ENCODE measurements around the gene GLRA3. TPM values are rescaled to one million over a fixed set of nuclear protein-coding genes. Genes with fewer than 3 reads are reported as not detected.

The GLRA3 gene
- total and polyA plus RNA-seq, 2 of the 8 experiments (the other 6 are each of a cell fraction or from before 2014, with no cell fraction given) = 0.02 TPM; not detected in 1

- no peak overlapping the region for H2BK15ac ChIP-seq (ENCODE audit: low read length)
- no peak overlapping the region for H4K8ac ChIP-seq (ENCODE audit: extremely low read depth, insufficient read depth, low read length)
- no peaks in the 10 kb centered on the region for H4K20me1 ChIP-seq (replicated peaks in 1 of 2; ENCODE audit: control insufficient read depth in 1 of 2, insufficient read depth in 2 of 2, low read length in 2 of 2)
- DNase-seq (ENCODE audit: low read depth in 1 of 2, low spot score in 2 of 2) (no peak), FAIRE-seq (no peak)
- 95% methylated on average over 2 of the region's 2 CpGs; no CpG with 5 or more reads in 1 of the 2 experiments for WGBS, 2 experiments (ENCODE audit: extremely low coverage in 1 of 2, insufficient coverage in 1 of 2, insufficient read length in 1 of 2, insufficient replicate concordance in 2 of 2, low coverage in 1 of 2, low lambda C conversion rate in 2 of 2, missing lambda C conversion rate in 1 of 2)
- H3K23ac ChIP-seq (ENCODE audit: insufficient read length) = no peak overlapping the region
- H3K79me2 ChIP-seq (ENCODE audit: control insufficient read depth in 1 of 2, insufficient read depth in 2 of 2, low read length in 2 of 2) = no peaks in the 10 kb centered on the region
- H3K36me3 ChIP-seq (ENCODE audit: control insufficient read depth in 2 of 4, insufficient read depth in 4 of 4, low read length in 3 of 4) = no peaks in the 10 kb centered on the region
- no peak overlapping the region for H3K18ac ChIP-seq (ENCODE audit: extremely low read depth, low read length)
- no peak overlapping the region for H4K91ac ChIP-seq (replicated peaks; ENCODE audit: insufficient read length, low read length)
- H2BK12ac ChIP-seq (ENCODE audit: low read depth, low read length) = no peak overlapping the region
- no peak overlapping the region for H2BK120ac ChIP-seq (replicated peaks; ENCODE audit: low read depth, low read length)
- no peak overlapping the region for H3K4ac ChIP-seq (replicated peaks; ENCODE audit: insufficient read length, low read depth, low read length)
- H4K5ac ChIP-seq (ENCODE audit: insufficient read length, low read depth, low read length) = no peak overlapping the region
- no peaks in the 10 kb centered on the region for H3K9me3 ChIP-seq (ENCODE audit: insufficient read depth in 2 of 2, low read depth in 1 of 2, low read length in 1 of 2)
- H3K79me1 ChIP-seq (ENCODE audit: low read depth, low read length) = no peaks in the 10 kb centered on the region
- no peaks in the 10 kb centered on the region for H3K23me2 ChIP-seq (ENCODE audit: low read depth, low read length)
- H3K27me3 ChIP-seq (replicated peaks in 1 of 4; ENCODE audit: control insufficient read depth in 3 of 4, extremely low read depth in 1 of 4, insufficient read depth in 3 of 4, low read length in 3 of 4) = no peaks in the 10 kb centered on the region
- H3K14ac ChIP-seq (ENCODE audit: insufficient read length) = no peak overlapping the region
- no peak overlapping the region for H2AFZ ChIP-seq (ENCODE audit: low read length)
- H3K56ac ChIP-seq (replicated peaks; ENCODE audit: insufficient read length, low read depth, low read length) = no peak overlapping the region
- H3K4me3 ChIP-seq (ENCODE audit: extremely low read depth in 1 of 4, insufficient read depth in 2 of 4, low read depth in 3 of 4, low read length in 4 of 4) = no peak overlapping the region
- H3K27ac ChIP-seq (ENCODE audit: low read depth, low read length) = no peak overlapping the region
- no peaks in the 10 kb centered on the region for H3K4me1 ChIP-seq (replicated peaks in 1 of 4; ENCODE audit: control insufficient read depth in 3 of 4, insufficient read depth in 4 of 4, low read length in 3 of 4)
- ChIA-PET POLR2A (ENCODE audit: partially characterized antibody) (no interaction called here), CTCF (ENCODE audit: partially characterized antibody) (no interaction called here)
- no peak overlapping the region for H2BK20ac ChIP-seq (ENCODE audit: low read length)
- H3K9ac ChIP-seq (replicated peaks in 1 of 4; ENCODE audit: extremely low read depth in 1 of 4, low read depth in 3 of 4, low read length in 3 of 4) = no peak overlapping the region
- no peak overlapping the region for H2AK5ac ChIP-seq (ENCODE audit: low read depth, low read length)
- no peak overlapping the region for H3K4me2 ChIP-seq (ENCODE audit: insufficient read depth in 1 of 2, low read depth in 2 of 2, low read length in 2 of 2)
- H2BK5ac ChIP-seq (ENCODE audit: low read depth, low read length) = no peak overlapping the region
- no peak for TF ChIP-seq MAX (IDR thresholded peaks at IDR 0.05)
- TF ChIP-seq TAF1 (IDR thresholded peaks at IDR 0.05; ENCODE audit: low read depth, low read length) = no peak
- TF ChIP-seq HDAC2 (IDR thresholded peaks at IDR 0.05; ENCODE audit: borderline replicate concordance in 1 of 2, low read depth in 2 of 2, low read length in 2 of 2) = no peak
- TF ChIP-seq JUND (IDR thresholded peaks at IDR 0.05; ENCODE audit: low read length) = no peak
- TF ChIP-seq SIN3A (conservative IDR thresholded peaks at IDR 0.05 in 1 of 2, IDR thresholded peaks at IDR 0.05 in 1 of 2; ENCODE audit: low read depth in 1 of 2, low read length in 2 of 2) = no peak
- TF ChIP-seq TEAD4 (IDR thresholded peaks at IDR 0.05; ENCODE audit: low read depth, low read length) = no peak
- no peak for TF ChIP-seq SIRT6 (IDR thresholded peaks at IDR 0.05; ENCODE audit: low read length)
- no peak for TF ChIP-seq POU5F1 (IDR thresholded peaks at IDR 0.05; ENCODE audit: low read depth, low read length)
Observed at GRCh38 chr4:174627473-174627872, 201.6 kb downstream of the GLRA3 start.

Measured in H1 (cell line).